HEK293 (cell line): Measurements from ENCODE around the gene SART1.

Experiments used
- HOXC10 ChIP-seq: sonication (generic); formaldehyde crosslinking; IDR thresholded peaks from 2 replicates; pipeline ENCODE4 v1.8.1; 2023; ENCODE audit warnings: mild to moderate bottlenecking, missing genetic modification reagents
- KLF17 ChIP-seq: fragments of 450-650 bp; formaldehyde crosslinking; IDR thresholded peaks from 2 replicates; pipeline ENCODE4 v1.5.1; 2016; ENCODE audit warnings: missing biosample characterization, missing genetic modification characterization
- MYNN ChIP-seq: fragments of 450-650 bp; formaldehyde crosslinking; IDR thresholded peaks from 2 replicates; pipeline ENCODE4 v1.5.1; 2016; ENCODE audit warnings: missing biosample characterization, missing genetic modification characterization, borderline replicate concordance
- YY2 ChIP-seq: fragments of 450-650 bp; formaldehyde crosslinking; IDR thresholded peaks from 2 replicates; pipeline ENCODE4 v1.5.1; 2016; ENCODE audit warnings: missing biosample characterization, missing genetic modification characterization
- ZBTB11 ChIP-seq: fragments of 450-650 bp; formaldehyde crosslinking; conservative IDR thresholded peaks from 2 replicates; pipeline ENCODE4 v1.5.1; 2016; ENCODE audit warnings: low read depth, missing biosample characterization, missing genetic modification characterization
- ZBTB17 ChIP-seq: fragments of 450-650 bp; formaldehyde crosslinking; IDR thresholded peaks from 2 replicates; pipeline ENCODE4 v1.5.1; 2016; ENCODE audit warnings: missing biosample characterization, missing genetic modification characterization
- ZNF19 ChIP-seq: fragments of 450-650 bp; formaldehyde crosslinking; IDR thresholded peaks from 2 replicates; pipeline ENCODE4; 2016; ENCODE audit warnings: missing biosample characterization, missing genetic modification characterization, low read depth
- ZNF2 ChIP-seq: fragments of 450-650 bp; formaldehyde crosslinking; IDR thresholded peaks from 2 replicates; pipeline ENCODE4 v1.5.1; 2016; ENCODE audit warnings: missing biosample characterization, missing genetic modification characterization
- ZNF221 ChIP-seq: fragments of 450-650 bp; formaldehyde crosslinking; IDR thresholded peaks from 2 replicates; pipeline ENCODE4 v1.5.1; 2017; ENCODE audit warnings: missing biosample characterization, missing genetic modification characterization, borderline replicate concordance
- ZNF24 ChIP-seq: fragments of 450-650 bp; formaldehyde crosslinking; IDR thresholded peaks from 2 replicates; pipeline ENCODE4 v1.5.1; 2016; ENCODE audit warnings: missing biosample characterization, missing genetic modification characterization
- ZNF266 ChIP-seq: fragments of 450-650 bp; formaldehyde crosslinking; IDR thresholded peaks from 2 replicates; pipeline ENCODE4 v1.5.1; 2016; ENCODE audit warnings: missing biosample characterization, missing genetic modification characterization, low read depth
- ZNF341 ChIP-seq: fragments of 450-650 bp; formaldehyde crosslinking; IDR thresholded peaks from 2 replicates; pipeline ENCODE4; 2016; ENCODE audit warnings: low read depth, missing biosample characterization, missing genetic modification characterization
- ZNF350 ChIP-seq: fragments of 450-650 bp; formaldehyde crosslinking; IDR thresholded peaks from 2 replicates; pipeline ENCODE4 v1.5.0; 2017; ENCODE audit warnings: missing biosample characterization, mild to moderate bottlenecking, missing genetic modification characterization
- ZNF362 ChIP-seq: fragments of 450-650 bp; formaldehyde crosslinking; IDR thresholded peaks from 2 replicates; pipeline ENCODE4 v1.5.1; 2016; ENCODE audit warnings: missing biosample characterization, missing genetic modification characterization
- ZNF366 ChIP-seq: fragments of 450-650 bp; formaldehyde crosslinking; conservative IDR thresholded peaks from 2 replicates; pipeline ENCODE4 v1.5.1; 2016; ENCODE audit warnings: missing biosample characterization, missing genetic modification characterization
- ZNF423 ChIP-seq: fragments of 450-650 bp; formaldehyde crosslinking; IDR thresholded peaks from 2 replicates; pipeline ENCODE4 v1.5.1; 2016; ENCODE audit warnings: missing biosample characterization, missing genetic modification characterization
- ZNF488 ChIP-seq: fragments of 450-650 bp; formaldehyde crosslinking; IDR thresholded peaks from 2 replicates; pipeline ENCODE4 v1.5.1; 2016; ENCODE audit warnings: missing biosample characterization, missing genetic modification characterization
- ZNF510 ChIP-seq: fragments of 450-650 bp; formaldehyde crosslinking; IDR thresholded peaks from 2 replicates; pipeline ENCODE4 v1.5.1; 2018; ENCODE audit warnings: mild to moderate bottlenecking, missing genetic modification characterization, missing biosample characterization; ENCODE audit not compliant: insufficient replicate concordance
- ZNF514 ChIP-seq: fragments of 450-650 bp; formaldehyde crosslinking; IDR thresholded peaks from 2 replicates; pipeline ENCODE4 v1.5.1; 2016; ENCODE audit warnings: missing biosample characterization, missing genetic modification characterization
- ZNF555 ChIP-seq: fragments of 450-650 bp; formaldehyde crosslinking; conservative IDR thresholded peaks from 2 replicates; pipeline ENCODE4 v1.5.1; 2017; ENCODE audit warnings: missing biosample characterization, mild to moderate bottlenecking, missing genetic modification characterization, inconsistent platforms
- ZNF561 ChIP-seq: fragments of 450-650 bp; IDR thresholded peaks from 2 replicates; pipeline ENCODE4 v1.5.1; 2018; ENCODE audit warnings: missing biosample characterization, missing genetic modification characterization, borderline replicate concordance
- ZNF610 ChIP-seq: fragments of 450-650 bp; formaldehyde crosslinking; IDR thresholded peaks from 2 replicates; pipeline ENCODE4 v1.5.1; 2016; ENCODE audit warnings: missing biosample characterization, missing genetic modification characterization, borderline replicate concordance
- ZNF629 ChIP-seq: fragments of 450-650 bp; formaldehyde crosslinking; IDR thresholded peaks from 2 replicates; pipeline ENCODE4 v1.5.1; 2017; ENCODE audit warnings: missing biosample characterization, missing genetic modification characterization
- ZNF660 ChIP-seq: fragments of 450-650 bp; IDR thresholded peaks from 2 replicates; pipeline ENCODE4 v1.5.1; 2018; ENCODE audit warnings: missing biosample characterization, mild to moderate bottlenecking, missing genetic modification characterization
- ZNF707 ChIP-seq: fragments of 450-650 bp; formaldehyde crosslinking; IDR thresholded peaks from 2 replicates; pipeline ENCODE4 v1.5.1; 2016; ENCODE audit warnings: missing biosample characterization, missing genetic modification characterization
- ZNF768 ChIP-seq: fragments of 450-650 bp; formaldehyde crosslinking; IDR thresholded peaks from 2 replicates; pipeline ENCODE4 v1.5.1; 2018; ENCODE audit warnings: missing biosample characterization, mild to moderate bottlenecking, missing genetic modification characterization
- ZXDB ChIP-seq: fragments of 450-650 bp; formaldehyde crosslinking; IDR thresholded peaks from 2 replicates; pipeline ENCODE4 v1.5.1; 2016; ENCODE audit warnings: missing biosample characterization, missing genetic modification characterization
- TF ChIP-seq, protein P1 (sequence below): fragments of 450-650 bp; IDR thresholded peaks from 2 replicates; pipeline ENCODE4 v1.5.1; 2018; ENCODE audit warnings: missing biosample characterization, missing genetic modification characterization
- TF ChIP-seq, protein P2 (sequence below): fragments of 450-650 bp; formaldehyde crosslinking; IDR thresholded peaks from 2 replicates; pipeline ENCODE4 v1.5.1; 2016; ENCODE audit warnings: missing biosample characterization, missing genetic modification characterization

The SART1 gene

GRCh38 chr11:65988791-65989592, 27.5 kb downstream of the SART1 start (continued):
- TF ChIP-seq ZNF423 (tag by site-specific recombination) (no peak), ZNF2 (tag by site-specific recombination) (0 out of 2 replicates have a peak, but pooled peaks have one; percentile 57), ZBTB17 (tag by site-specific recombination) (peak; percentile 60; the same call in 1 of the 2 replicates), ZNF660 (tag by site-specific recombination) (peak; percentile 74; the same call in 1 of the 2 replicates), ZNF561 (0 out of 2 replicates have a peak, but pooled peaks have one; percentile 30), KLF17 (tag by site-specific recombination) (0 out of 2 replicates have a peak, but pooled peaks have one; percentile 36), ZNF266 (tag by site-specific recombination) (no peak), ZNF362 (no peak), ZXDB (tag by site-specific recombination) (no peak), ZNF341 (0 out of 2 replicates have a peak, but pooled peaks have one; percentile 16), ZNF19 (tag by site-specific recombination) (no peak), ZNF350 (tag by site-specific recombination) (no peak), ZNF221 (tag by site-specific recombination) (no peak), ZNF610 (tag by site-specific recombination) (no peak), MYNN (tag by site-specific recombination) (no peak), ZNF24 (tag by site-specific recombination) (no peak), HOXC10 (no peak), ZNF629 (tag by site-specific recombination) (peak; percentile 24; the same call in 1 of the 2 replicates), ZNF488 (tag by site-specific recombination) (no peak), ZNF555 (tag by site-specific recombination) (no peak), ZNF510 (tag by site-specific recombination) (no peak), ZBTB11 (no peak), ZNF707 (tag by site-specific recombination) (no peak), ZNF366 (tag by site-specific recombination) (no peak), ZNF768 (tag by site-specific recombination) (no peak), ZNF514 (tag by site-specific recombination) (no peak), YY2 (tag by site-specific recombination) (no peak)
- TF ChIP-seq, protein P1, sequence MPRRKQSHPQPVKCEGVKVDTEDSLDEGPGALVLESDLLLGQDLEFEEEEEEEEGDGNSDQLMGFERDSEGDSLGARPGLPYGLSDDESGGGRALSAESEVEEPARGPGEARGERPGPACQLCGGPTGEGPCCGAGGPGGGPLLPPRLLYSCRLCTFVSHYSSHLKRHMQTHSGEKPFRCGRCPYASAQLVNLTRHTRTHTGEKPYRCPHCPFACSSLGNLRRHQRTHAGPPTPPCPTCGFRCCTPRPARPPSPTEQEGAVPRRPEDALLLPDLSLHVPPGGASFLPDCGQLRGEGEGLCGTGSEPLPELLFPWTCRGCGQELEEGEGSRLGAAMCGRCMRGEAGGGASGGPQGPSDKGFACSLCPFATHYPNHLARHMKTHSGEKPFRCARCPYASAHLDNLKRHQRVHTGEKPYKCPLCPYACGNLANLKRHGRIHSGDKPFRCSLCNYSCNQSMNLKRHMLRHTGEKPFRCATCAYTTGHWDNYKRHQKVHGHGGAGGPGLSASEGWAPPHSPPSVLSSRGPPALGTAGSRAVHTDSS: no peak
- TF ChIP-seq, protein P2, sequence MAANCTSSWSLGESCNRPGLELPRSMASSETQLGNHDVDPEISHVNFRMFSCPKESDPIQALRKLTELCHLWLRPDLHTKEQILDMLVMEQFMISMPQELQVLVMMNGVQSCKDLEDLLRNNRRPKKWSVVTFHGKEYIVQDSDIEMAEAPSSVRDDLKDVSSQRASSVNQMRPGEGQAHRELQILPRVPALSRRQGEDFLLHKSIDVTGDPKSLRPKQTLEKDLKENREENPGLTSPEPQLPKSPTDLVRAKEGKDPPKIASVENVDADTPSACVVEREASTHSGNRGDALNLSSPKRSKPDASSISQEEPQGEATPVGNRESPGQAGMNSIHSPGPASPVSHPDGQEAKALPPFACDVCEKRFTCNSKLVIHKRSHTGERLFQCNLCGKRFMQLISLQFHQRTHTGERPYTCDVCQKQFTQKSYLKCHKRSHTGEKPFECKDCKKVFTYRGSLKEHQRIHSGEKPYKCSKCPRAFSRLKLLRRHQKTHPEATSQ (tag by site-specific recombination): no peak
